ENCODE data around the gene SPSB3.

Gene SPSB3

DNA sequence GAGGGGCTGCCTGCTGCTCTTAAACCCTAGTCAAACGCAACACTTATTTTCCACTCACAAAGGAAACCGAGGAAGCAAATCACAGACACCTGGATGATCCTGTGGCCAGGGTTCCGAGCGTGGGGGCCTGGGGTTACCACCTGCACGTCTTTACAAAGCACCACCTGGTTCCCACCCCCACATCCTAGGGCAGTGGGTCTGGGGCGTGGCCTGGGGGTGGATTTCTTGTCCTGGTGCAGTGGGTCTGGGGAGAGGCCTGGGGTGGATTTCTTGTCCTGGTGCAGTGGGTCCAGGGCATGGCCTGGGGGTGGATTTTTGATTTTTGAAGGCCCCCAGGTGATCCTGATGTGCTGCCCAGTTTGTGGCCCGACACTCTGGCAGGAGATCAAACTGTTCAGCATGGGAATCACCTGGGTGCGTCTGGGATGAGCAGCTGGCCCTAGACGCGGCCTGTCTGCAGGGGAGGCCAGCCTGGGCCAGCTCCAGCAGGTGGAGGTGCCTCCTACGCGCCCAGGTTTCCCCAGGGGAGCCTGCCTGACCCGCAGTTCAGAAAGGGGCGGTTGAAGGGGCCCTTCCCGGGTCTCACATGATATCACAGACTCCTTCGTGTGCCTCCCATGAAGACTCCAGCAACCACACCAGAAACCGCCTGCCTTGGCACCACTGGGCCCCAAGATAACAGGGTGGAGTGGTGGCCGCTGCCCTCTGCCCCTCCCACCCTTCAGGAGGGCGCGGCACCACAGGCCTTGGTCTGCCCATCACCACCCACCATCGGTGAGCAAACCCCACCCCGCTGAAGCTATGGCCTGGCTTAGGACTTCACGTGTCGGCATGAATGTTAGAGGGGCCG is 38.0 kb upstream of the SPSB3 start:
- no peak for TF ChIP-seq ZNF274 (IDR thresholded peaks at IDR 0.05; ENCODE audit: low read depth, low read length)
- no peak overlapping the region for H3K4me3 ChIP-seq (ENCODE audit: low read length)

DNA sequence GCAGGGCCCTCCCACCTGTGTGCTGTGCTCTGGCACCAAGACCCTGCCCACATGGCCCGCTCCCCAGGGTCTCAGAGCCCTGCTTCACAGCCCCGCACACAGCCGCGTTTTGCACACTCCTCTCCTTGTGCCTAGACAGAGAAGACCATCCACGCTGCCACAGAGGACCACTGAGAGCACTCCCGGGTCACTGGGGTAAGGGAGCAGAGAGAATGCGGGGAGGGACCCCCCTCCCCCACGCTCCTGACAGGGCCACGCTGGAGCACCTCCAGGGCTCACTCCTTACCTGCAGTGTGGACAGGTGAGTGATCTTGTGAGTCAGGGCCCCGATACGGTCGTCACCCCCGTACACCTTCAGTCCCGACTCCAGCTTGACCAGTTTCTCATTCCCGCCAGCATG is 37.2 kb upstream of the SPSB3 start:
- TF ChIP-seq ZNF274 (IDR thresholded peaks at IDR 0.05; ENCODE audit: low read depth, low read length) = no peak
- no peak overlapping the region for H3K4me3 ChIP-seq (ENCODE audit: low read length)

- no peak overlapping the region for H3K4me3 ChIP-seq (ENCODE audit: low read length)
- no peak for TF ChIP-seq ZNF274 (IDR thresholded peaks at IDR 0.05; ENCODE audit: low read depth, low read length)
Observed at GRCh38 chr16:1818873-1819525, 36.6 kb upstream of the SPSB3 start.

DNA sequence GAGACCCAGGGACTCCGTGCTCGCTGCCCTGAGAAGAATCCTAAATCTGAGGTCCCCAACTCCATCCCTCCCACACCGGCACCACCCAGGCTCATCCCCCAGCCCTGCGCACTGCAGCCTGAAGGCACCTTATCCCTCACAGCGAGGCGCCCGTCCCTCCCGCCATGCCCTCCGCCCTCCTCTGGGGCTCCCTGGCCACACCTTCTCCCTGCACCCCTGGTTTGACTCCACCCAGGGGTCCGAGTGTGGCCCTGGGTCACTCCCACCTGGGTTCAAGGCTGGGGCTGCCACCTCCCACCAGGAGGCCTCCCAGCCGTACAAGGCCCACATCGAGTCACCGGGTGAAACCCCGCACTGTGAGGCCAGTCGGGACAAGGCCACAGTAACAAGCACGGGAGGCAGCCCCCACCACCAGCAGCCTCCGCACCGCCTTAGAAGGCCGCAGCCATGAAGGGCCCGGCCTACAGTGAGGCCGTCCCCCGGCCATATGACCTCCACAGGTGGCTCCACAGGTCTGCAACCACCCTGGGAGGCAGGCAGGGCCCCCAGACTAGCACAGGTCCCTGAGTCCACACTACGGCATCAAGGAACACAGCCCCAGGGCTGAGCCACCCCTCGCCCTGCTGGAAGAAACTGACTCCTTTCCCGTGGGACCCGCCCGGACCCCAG is 36.0 kb upstream of the SPSB3 start:
- TF ChIP-seq ZNF274 (IDR thresholded peaks at IDR 0.05; ENCODE audit: low read depth, low read length) = no peak
- H3K4me3 ChIP-seq (ENCODE audit: low read length) = no peak overlapping the region

- H3K4me3 ChIP-seq (ENCODE audit: low read length) = no peak overlapping the region
- TF ChIP-seq ZNF274 (IDR thresholded peaks at IDR 0.05; ENCODE audit: low read depth, low read length) = no peak
Observed at GRCh38 chr16:1817716-1818115, 35.3 kb upstream of the SPSB3 start.

- no peak for TF ChIP-seq ZNF274 (IDR thresholded peaks at IDR 0.05; ENCODE audit: low read depth, low read length)
- no peak overlapping the region for H3K4me3 ChIP-seq (ENCODE audit: low read length)
Observed at GRCh38 chr16:1817276-1817589, 34.9 kb upstream of the SPSB3 start.

DNA sequence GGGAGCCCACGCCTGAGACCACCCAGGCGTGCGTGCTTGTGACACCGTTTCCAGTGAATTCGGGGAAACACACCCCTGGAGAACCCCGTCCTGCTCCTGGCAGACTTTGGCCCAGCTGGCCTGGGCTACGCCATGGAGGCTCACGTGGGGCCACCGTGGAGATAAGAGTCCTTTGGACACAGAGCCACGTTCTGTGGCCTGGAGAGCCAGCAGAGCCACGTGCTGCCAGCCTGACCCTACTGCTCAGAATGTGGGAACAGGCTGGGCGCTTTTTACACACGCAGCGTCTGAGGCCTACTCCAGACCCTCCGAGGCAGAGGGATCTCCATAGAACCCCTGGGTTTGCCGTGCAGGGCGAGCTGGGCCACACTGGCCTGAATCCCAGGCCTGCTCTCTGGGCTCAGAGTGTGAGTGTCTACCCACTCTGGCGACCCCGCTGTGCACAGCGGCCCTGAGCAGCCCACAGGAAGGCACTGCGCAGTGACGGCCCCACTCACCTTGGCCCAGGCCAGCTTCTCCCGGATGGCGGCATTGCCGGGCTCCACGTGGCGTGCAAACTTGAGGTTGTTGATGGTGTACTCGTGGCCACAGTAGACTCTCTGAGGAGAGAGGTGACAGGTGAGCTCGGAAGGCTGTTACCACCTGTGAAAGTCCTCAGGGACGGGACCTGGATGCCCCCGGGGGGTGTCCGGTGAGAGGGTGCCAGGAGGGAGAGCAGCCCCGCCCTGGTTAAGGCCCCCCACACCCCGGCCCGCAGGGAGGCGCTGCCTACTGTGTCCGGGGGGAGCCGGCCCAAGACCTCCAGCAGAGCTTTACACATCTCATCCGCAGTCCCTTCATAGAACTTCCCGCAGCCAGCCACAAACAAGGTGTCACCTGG is 34.3 kb upstream of the SPSB3 start:
- no peak for TF ChIP-seq ZNF274 (IDR thresholded peaks at IDR 0.05; ENCODE audit: low read depth, low read length)
- no peak overlapping the region for H3K4me3 ChIP-seq (ENCODE audit: low read length)

DNA sequence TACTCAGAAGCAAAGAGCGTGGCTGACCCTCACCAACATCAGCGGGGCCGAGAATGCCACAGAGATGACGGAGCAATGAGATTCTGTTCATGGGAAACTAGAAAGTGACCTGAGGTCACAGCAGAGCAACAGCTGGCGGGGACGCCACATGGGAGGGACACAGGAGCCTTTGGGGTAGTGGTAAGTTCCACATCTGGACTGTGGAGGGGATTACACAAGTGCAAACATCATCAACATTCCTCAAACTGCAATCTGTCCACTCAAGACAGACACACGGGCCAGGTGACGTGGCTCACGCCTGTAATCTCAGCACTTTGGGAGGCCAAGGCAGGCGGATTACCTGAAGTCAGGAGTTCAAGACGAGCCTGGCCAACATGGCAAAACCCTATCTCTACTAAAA is 33.1 kb upstream of the SPSB3 start:
- H3K4me3 ChIP-seq (ENCODE audit: low read length) = no peak overlapping the region
- TF ChIP-seq ZNF274 (IDR thresholded peaks at IDR 0.05; ENCODE audit: low read depth, low read length) = no peak

DNA sequence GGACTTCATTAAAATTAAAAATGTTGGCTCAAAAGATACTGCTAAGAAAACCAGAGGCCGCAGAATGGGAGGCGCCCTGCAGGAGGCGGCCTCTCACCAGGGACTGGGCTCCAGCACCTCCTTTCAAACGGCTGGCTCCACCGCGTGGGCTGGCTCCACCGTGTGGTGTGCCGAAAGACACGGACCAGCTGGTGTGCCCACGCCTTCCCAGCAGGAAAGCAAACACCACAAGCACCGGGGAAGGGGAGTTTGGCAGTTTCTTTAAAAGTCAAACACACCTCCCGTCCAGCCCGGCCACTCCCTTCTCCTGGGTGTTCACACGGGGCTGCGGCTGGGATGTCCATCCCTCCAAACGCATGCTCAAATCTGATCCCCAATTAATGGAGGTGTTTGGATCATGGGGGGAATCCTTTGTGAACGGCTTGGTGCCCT is 30.4 kb upstream of the SPSB3 start:
- H3K4me3 ChIP-seq (ENCODE audit: low read length) = no peak overlapping the region
- no peak for TF ChIP-seq ZNF274 (IDR thresholded peaks at IDR 0.05; ENCODE audit: low read depth, low read length)

GRCh38 chr16:1810536-1810935 is 28.2 kb upstream of the SPSB3 start:
- TF ChIP-seq ZNF274 (IDR thresholded peaks at IDR 0.05; ENCODE audit: low read depth, low read length) = no peak

GRCh38 chr16:1810106-1810505 is 27.7 kb upstream of the SPSB3 start:
- H3K4me3 ChIP-seq (ENCODE audit: low read length) = no peak overlapping the region
- no peak for TF ChIP-seq ZNF274 (IDR thresholded peaks at IDR 0.05; ENCODE audit: low read depth, low read length)

More at GRCh38 chr16:1810536-1810935, 28.2 kb upstream of the SPSB3 start:
- no peak overlapping the region for H3K4me3 ChIP-seq (ENCODE audit: low read length)

DNA sequence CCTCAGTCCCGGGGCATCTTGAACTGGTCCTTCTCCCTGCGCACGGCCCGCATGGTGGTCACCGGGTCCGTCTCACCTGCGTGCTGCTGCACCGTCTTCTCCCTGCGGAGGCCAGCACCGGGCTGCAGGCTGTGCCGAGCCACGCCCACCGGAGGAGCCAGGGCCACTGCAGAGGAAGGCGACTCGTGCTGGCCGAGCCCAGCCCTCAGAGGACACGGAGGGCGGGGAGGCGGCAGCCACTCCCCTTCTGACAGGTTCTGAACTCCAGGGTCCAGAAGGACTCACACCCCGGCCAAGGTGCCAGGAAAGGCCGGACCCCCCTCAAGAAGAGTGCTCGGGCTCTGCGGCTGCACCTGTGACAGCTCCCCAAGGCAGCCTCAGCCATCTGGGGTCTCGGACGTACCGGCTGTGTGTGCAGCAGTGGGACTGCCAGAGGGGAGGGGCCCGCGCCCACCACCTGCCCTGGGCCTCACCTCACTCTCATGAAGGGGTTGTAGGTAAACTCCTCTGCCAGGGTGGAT is 27.0 kb upstream of the SPSB3 start:
- no peak for TF ChIP-seq ZNF274 (IDR thresholded peaks at IDR 0.05; ENCODE audit: low read depth, low read length)

GRCh38 chr16:1808691-1809090 is 26.3 kb upstream of the SPSB3 start:
- TF ChIP-seq ZNF274 (IDR thresholded peaks at IDR 0.05; ENCODE audit: low read depth, low read length) = no peak

More for the DNA sequence above, 27.0 kb upstream of the SPSB3 start:
- no peak overlapping the region for H3K4me3 ChIP-seq (ENCODE audit: low read length)

GRCh38 chr16:1807626-1808025 is 25.3 kb upstream of the SPSB3 start:
- TF ChIP-seq ZNF274 (IDR thresholded peaks at IDR 0.05; ENCODE audit: low read depth, low read length) = no peak

More at GRCh38 chr16:1808691-1809090, 26.3 kb upstream of the SPSB3 start:
- no peak overlapping the region for H3K4me3 ChIP-seq (ENCODE audit: low read length)

More at GRCh38 chr16:1807626-1808025, 25.3 kb upstream of the SPSB3 start:
- H3K4me3 ChIP-seq (ENCODE audit: low read length) = no peak overlapping the region

Data from GM08714 (cell line).